CD14-positive monocyte (primary cell): ENCODE data around the gene CAMTA1. TPM values are rescaled to one million over a fixed set of nuclear protein-coding genes. Genes with fewer than 3 reads are reported as not detected.
A peak's percentile ranks its signal among the peaks of the same experiment; 100 is the strongest.

Source experiments
- DNase-seq, 3 donors: peaks; one replicate each; pipeline ENCODE4 v3.0.0-alpha.2; 2011 to 2022
- H2AFZ ChIP-seq: 2 replicates; pipeline ENCODE4 v1.6.0; 2012; ENCODE audit warnings: mild to moderate bottlenecking, low read depth, low read length, inconsistent platforms; ENCODE audit not compliant: insufficient read depth, poor library complexity, severe bottlenecking
- H3K27ac ChIP-seq, 2 donors: 1 replicate in 1 of 2; 2 replicates in 1 of 2; pipeline ENCODE4 v1.5.1; 2012 to 2013; ENCODE audit warnings: low read length in 2 of 2, control low read depth in 1 of 2, inconsistent platforms in 1 of 2, low read depth in 1 of 2, mild to moderate bottlenecking in 1 of 2
- H3K27me3 ChIP-seq, 2 donors: one replicate each; pipeline versions ENCODE4 v1.6.0 to v1.6.1; 2011 to 2013; ENCODE audit warnings: low read length in 2 of 2; ENCODE audit not compliant: control insufficient read depth in 2 of 2, insufficient read depth in 2 of 2
- H3K36me3 ChIP-seq, 2 donors: replicated peaks in 1 of 2; 1 replicate in 1 of 2; 2 replicates in 1 of 2; pipeline versions ENCODE4 v1.5.1 to v1.6.1; 2012 to 2013; ENCODE audit warnings: low read length in 2 of 2, control low read depth in 1 of 2, inconsistent platforms in 1 of 2, mild to moderate bottlenecking in 1 of 2; ENCODE audit not compliant: insufficient read depth in 2 of 2, control insufficient read depth in 1 of 2
- H3K4me1 ChIP-seq, 2 donors: 1 replicate in 1 of 2; 2 replicates in 1 of 2; pipeline versions ENCODE4 v1.5.1 to v1.6.1; 2012 to 2013; ENCODE audit warnings: low read length in 2 of 2, control low read depth in 1 of 2, inconsistent platforms in 1 of 2, mild to moderate bottlenecking in 1 of 2, moderate library complexity in 1 of 2; ENCODE audit not compliant: insufficient read depth in 2 of 2, control insufficient read depth in 1 of 2
- H3K4me2 ChIP-seq: replicated peaks from 2 replicates; pipeline ENCODE3; 2012; ENCODE audit warnings: low read length, moderate library complexity, mild to moderate bottlenecking; ENCODE audit not compliant: poor library complexity, severe bottlenecking; ENCODE audit errors: extremely low read depth
- H3K4me3 ChIP-seq, 3 experiments: fragments of 200-600 bp in 1 of 3; sonication (generic) in 1 of 3; replicated peaks in 1 of 3; 1 replicate in 2 of 3; 2 replicates in 1 of 3; pipeline ENCODE4 v1.5.1; 2011 to 2013; ENCODE audit warnings: low read length in 3 of 3, mild to moderate bottlenecking in 3 of 3, control low read depth in 2 of 3, low read depth in 2 of 3, inconsistent platforms in 1 of 3, moderate library complexity in 1 of 3
- H3K79me2 ChIP-seq: 2 replicates; pipeline ENCODE4 v1.6.0; 2012; ENCODE audit warnings: mild to moderate bottlenecking, control low read depth, inconsistent platforms, low read length, moderate library complexity; ENCODE audit not compliant: insufficient read depth
- H3K9ac ChIP-seq: 2 replicates; pipeline ENCODE4 v1.6.0; 2017; ENCODE audit warnings: low read length, mild to moderate bottlenecking; ENCODE audit not compliant: insufficient read depth, poor library complexity, severe bottlenecking
- H3K9me3 ChIP-seq, 2 donors: replicated peaks in 1 of 2; 1 replicate in 1 of 2; 2 replicates in 1 of 2; pipeline versions ENCODE4 v1.5.1 to v1.6.1; 2012 to 2013; ENCODE audit warnings: low read length in 2 of 2, control low read depth in 1 of 2; ENCODE audit not compliant: control insufficient read depth in 1 of 2, insufficient read depth in 1 of 2
- H4K20me1 ChIP-seq: 2 replicates; pipeline ENCODE4 v1.6.0; 2012; ENCODE audit warnings: mild to moderate bottlenecking, low read length, control low read depth, moderate library complexity; ENCODE audit not compliant: insufficient read depth
- H3K27ac Mint-ChIP-seq, 7 donors: one replicate each; pipeline ENCODE4 v1.8.0; 2020; ENCODE audit warnings: mild to moderate bottlenecking in 7 of 7, mixed read lengths in 7 of 7, moderate library complexity in 6 of 7, inconsistent platforms in 2 of 7
- H3K27me3 Mint-ChIP-seq, 3 donors: one replicate each; pipeline ENCODE4 v1.8.0; 2021 to 2022; ENCODE audit warnings: low read depth in 3 of 3, mild to moderate bottlenecking in 3 of 3, mixed read lengths in 3 of 3, moderate library complexity in 3 of 3, inconsistent platforms in 1 of 3
- H3K36me3 Mint-ChIP-seq, 2 donors: one replicate each; pipeline ENCODE4 v1.8.0; 2020; ENCODE audit warnings: mixed read lengths in 2 of 2, inconsistent platforms in 1 of 2, mild to moderate bottlenecking in 1 of 2
- H3K4me1 Mint-ChIP-seq: one replicate; pipeline ENCODE4 v1.8.0; 2020; ENCODE audit warnings: mild to moderate bottlenecking, mixed read lengths
- H3K4me3 Mint-ChIP-seq, 2 donors: one replicate each; pipeline ENCODE4 v1.8.0; 2020; ENCODE audit warnings: mild to moderate bottlenecking in 2 of 2, mixed read lengths in 2 of 2, moderate library complexity in 1 of 2
- H3K9me3 Mint-ChIP-seq, 7 donors: one replicate each; pipeline ENCODE4 v1.8.0; 2020 to 2022; ENCODE audit warnings: mixed read lengths in 7 of 7, mild to moderate bottlenecking in 6 of 7, moderate library complexity in 6 of 7, inconsistent platforms in 2 of 7
- CTCF ChIP-seq: fragments of 200-600 bp; IDR thresholded peaks from one replicate; pipeline ENCODE4 v1.8.0; 2022; ENCODE audit warnings: antibody characterized with exemption, mild to moderate bottlenecking
- WGBS: methylation state at CpG from one replicate; pipeline ENCODE4 v1.1.5; 2013; ENCODE audit warnings: missing lambda C conversion rate; ENCODE audit not compliant: insufficient coverage; 5-methylcytosine and 5-hydroxymethylcytosine counted together
- intact Hi-C, 2 donors: fragments of 100-400 bp; cut with micrococcal nuclease; formaldehyde crosslinking; loops; one replicate each; pipeline versions ENCODE4 v1.15.0 to v1.15.1; 2023
- polyA plus RNA-seq, 3 donors: library from polyadenylated mRNA; depleted of rRNA in 1 of 3; unstranded in 2 of 3; stranded (reverse) in 1 of 3; fragments of 300-500 nt in 2 of 3; fragments of >200 nt in 1 of 3; fragmentation: Illumina TruSeq in 2 of 3; gene quantifications; 1 replicate in 2 of 3; 2 replicates in 1 of 3; pipeline ENCODE4 v1.2.3, GENCODE V29; 2012 to 2021

The CAMTA1 gene
- polyA plus RNA-seq, 3 donors, result 52.0 to 89.6 (median 78.3) TPM

- H3K4me1 ChIP-seq, result no peaks in the 10 kb centered on the region
- intact Hi-C loops, result no loop called here
- no peak for TF ChIP-seq CTCF
- no peak for DNase-seq
- no peak overlapping the region for H3K4me2 ChIP-seq
- H3K36me3 Mint-ChIP-seq, result no peaks in the 10 kb centered on the region
- H3K36me3 ChIP-seq, result no peaks in the 10 kb centered on the region
- peak overlapping the region in 1 of 7 donors; percentile 8 for H3K27ac Mint-ChIP-seq
- H3K9me3 Mint-ChIP-seq, result no peaks in the 10 kb centered on the region
- H3K27me3 Mint-ChIP-seq, result peaks cover 9 to 19% (median 11%) of the 10 kb centered on the region in 3 donors
- no peak overlapping the region for H2AFZ ChIP-seq
- no peak overlapping the region for H3K4me3 ChIP-seq
- no peaks in the 10 kb centered on the region for H3K79me2 ChIP-seq
- H3K9ac ChIP-seq, result no peak overlapping the region
- H3K4me1 Mint-ChIP-seq, result no peaks in the 10 kb centered on the region
- WGBS, result 91% methylated on average over 24 of the region's 25 CpGs
- peaks cover 0 to 6% of the 10 kb centered on the region in 2 donors for H3K27me3 ChIP-seq
- no peak overlapping the region for H3K4me3 Mint-ChIP-seq
- no peak overlapping the region for H3K27ac ChIP-seq
- no peaks in the 10 kb centered on the region for H4K20me1 ChIP-seq
- H3K9me3 ChIP-seq, result no peaks in the 10 kb centered on the region
Observed at GRCh38 chr1:7633506-7634245, 848.4 kb downstream of the CAMTA1 start.

GRCh38 chr1:7634546-7635240, 849.4 kb downstream of the CAMTA1 start:
- DNase-seq, result no peak
- peaks cover 0 to 6% of the 10 kb centered on the region in 2 donors for H3K27me3 ChIP-seq

More at GRCh38 chr1:7634546-7635240, 849.4 kb downstream of the CAMTA1 start:
- H2AFZ ChIP-seq, result no peak overlapping the region
- no peaks in the 10 kb centered on the region for H3K79me2 ChIP-seq
- no peaks in the 10 kb centered on the region for H3K4me1 ChIP-seq
- no peaks in the 10 kb centered on the region for H3K4me1 Mint-ChIP-seq
- intact Hi-C loops, result no loop called here
- H3K27ac Mint-ChIP-seq, result peak overlapping the region in 1 of 7 donors; percentile 15
- H4K20me1 ChIP-seq, result no peaks in the 10 kb centered on the region
- H3K36me3 Mint-ChIP-seq, result no peaks in the 10 kb centered on the region
- H3K4me3 Mint-ChIP-seq, result no peak overlapping the region
- TF ChIP-seq CTCF, result no peak
- H3K36me3 ChIP-seq, result no peaks in the 10 kb centered on the region
- no peak overlapping the region for H3K27ac ChIP-seq
- H3K9me3 ChIP-seq, result no peaks in the 10 kb centered on the region
- H3K9me3 Mint-ChIP-seq, result no peaks in the 10 kb centered on the region
- no peak overlapping the region for H3K9ac ChIP-seq
- WGBS, result 29% methylated on average over 9 of the region's 13 CpGs
- H3K4me3 ChIP-seq, result no peak overlapping the region
- H3K27me3 Mint-ChIP-seq, result peaks cover 8 to 19% (median 11%) of the 10 kb centered on the region in 3 donors
- no peak overlapping the region for H3K4me2 ChIP-seq
